ENCODE measurements around the gene ACTN3.

ACTN3 gene

DNA sequence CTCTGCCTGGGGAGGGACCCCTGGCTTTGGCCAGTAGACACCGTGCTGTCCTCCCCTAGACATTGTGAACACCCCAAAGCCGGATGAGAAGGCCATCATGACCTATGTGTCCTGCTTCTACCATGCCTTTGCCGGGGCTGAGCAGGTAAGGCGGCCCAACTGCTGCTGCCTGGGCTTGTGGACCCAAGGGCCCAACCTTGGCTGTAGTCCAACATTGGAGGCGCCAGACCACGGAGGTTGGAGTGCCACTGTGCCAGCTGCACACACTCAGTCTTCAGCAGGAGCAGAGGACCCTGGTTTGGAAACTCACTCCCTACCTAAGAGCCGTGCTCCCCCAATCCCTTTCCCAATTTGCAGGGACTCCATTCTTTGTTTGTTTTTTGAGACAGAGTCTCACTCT, 9.4 kb downstream of the ACTN3 start:
- Histone ChIP-seq H3K4me1 (ENCODE audit: control insufficient read depth, insufficient read depth, low read length) (no peaks in the 10 kb centered on the region), H3K27ac (ENCODE audit: insufficient read depth, low read depth, low read length, poor library complexity, severe bottlenecking) (no peak overlapping the region), H3K9me3 (ENCODE audit: control insufficient read depth, low read length) (no peaks in the 10 kb centered on the region), H3K27me3 (ENCODE audit: control insufficient read depth, insufficient read depth, low read length, poor library complexity, severe bottlenecking) (no peaks in the 10 kb centered on the region), H3K4me3 (ENCODE audit: insufficient read depth, low read depth, low read length) (no peak overlapping the region), H3K36me3 (ENCODE audit: control insufficient read depth, insufficient read depth, low read length) (peaks cover 17% of the 10 kb centered on the region)
- WGBS, 2 experiments = 93 to 94% methylated on average over 7 of the region's 7 CpGs

DNA sequence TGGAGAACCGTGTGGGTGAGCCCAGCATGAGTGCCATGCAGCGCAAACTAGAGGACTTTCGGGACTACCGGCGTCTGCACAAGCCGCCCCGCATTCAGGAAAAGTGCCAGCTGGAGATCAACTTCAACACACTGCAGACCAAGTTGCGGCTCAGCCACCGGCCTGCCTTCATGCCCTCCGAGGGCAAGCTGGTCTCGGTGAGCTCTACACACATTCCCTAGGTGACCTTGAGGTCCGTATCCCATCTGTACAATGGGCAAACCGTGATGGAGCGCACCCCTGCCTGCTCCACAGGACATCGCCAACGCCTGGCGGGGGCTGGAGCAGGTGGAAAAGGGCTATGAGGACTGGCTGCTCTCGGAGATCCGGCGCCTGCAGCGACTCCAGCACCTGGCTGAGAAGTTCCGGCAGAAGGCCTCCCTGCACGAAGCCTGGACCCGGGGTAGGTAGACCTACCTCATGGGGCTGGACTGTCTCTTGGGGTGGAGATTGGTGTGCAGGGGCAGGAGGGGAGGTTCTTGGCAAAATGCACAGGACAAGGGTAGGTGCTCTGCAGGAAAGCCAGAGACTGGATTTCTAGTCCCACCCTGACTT, 11.1 kb downstream of the ACTN3 start:
- no peaks in the 10 kb centered on the region for H3K9me3 ChIP-seq (ENCODE audit: control insufficient read depth, low read length)
- no peak overlapping the region for H3K4me3 ChIP-seq (ENCODE audit: insufficient read depth, low read depth, low read length)
- peaks cover 17% of the 10 kb centered on the region for H3K36me3 ChIP-seq (ENCODE audit: control insufficient read depth, insufficient read depth, low read length)
- 94 to 95% methylated on average over 24 of the region's 24 CpGs for WGBS, 2 experiments
- no peaks in the 10 kb centered on the region for H3K4me1 ChIP-seq (ENCODE audit: control insufficient read depth, insufficient read depth, low read length)
- no peak overlapping the region for H3K27ac ChIP-seq (ENCODE audit: insufficient read depth, low read depth, low read length, poor library complexity, severe bottlenecking)
- H3K27me3 ChIP-seq (ENCODE audit: control insufficient read depth, insufficient read depth, low read length, poor library complexity, severe bottlenecking) = no peaks in the 10 kb centered on the region

DNA sequence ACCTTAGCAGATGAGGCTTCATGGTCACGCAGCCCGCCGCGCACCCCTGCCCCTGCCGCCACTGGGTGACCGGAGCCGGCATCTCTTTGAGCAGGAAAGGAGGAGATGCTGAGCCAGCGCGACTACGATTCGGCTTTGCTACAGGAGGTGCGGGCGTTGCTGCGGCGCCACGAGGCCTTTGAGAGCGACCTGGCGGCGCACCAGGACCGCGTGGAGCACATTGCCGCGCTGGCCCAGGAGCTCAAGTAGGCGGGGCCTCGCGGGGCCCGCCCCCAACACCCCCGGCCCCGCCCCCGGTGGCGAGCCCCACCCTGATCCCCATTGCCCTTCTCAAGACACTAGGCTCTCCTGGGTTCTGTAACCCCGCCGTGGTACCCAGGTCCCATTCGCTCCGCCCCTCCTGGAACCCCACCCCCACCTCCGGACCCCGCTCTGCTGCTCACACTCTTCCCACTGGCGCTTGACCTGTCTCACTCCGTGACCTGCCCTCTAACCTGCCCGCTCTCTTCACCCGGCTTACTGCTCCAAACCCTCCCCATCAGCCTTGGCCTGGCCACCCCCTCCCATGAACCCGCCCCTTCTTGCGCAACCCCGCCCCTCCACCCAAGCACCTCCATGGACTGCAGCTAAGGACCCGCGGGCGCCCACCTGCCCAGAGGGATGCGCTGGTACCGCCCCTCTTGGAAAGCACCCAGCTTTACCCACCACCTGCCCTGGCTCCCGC, 12.6 kb downstream of the ACTN3 start:
- Histone ChIP-seq H3K9me3 (ENCODE audit: control insufficient read depth, low read length) (no peaks in the 10 kb centered on the region), H3K27me3 (ENCODE audit: control insufficient read depth, insufficient read depth, low read length, poor library complexity, severe bottlenecking) (no peaks in the 10 kb centered on the region), H3K27ac (ENCODE audit: insufficient read depth, low read depth, low read length, poor library complexity, severe bottlenecking) (no peak overlapping the region), H3K36me3 (ENCODE audit: control insufficient read depth, insufficient read depth, low read length) (peaks cover 17% of the 10 kb centered on the region), H3K4me1 (ENCODE audit: control insufficient read depth, insufficient read depth, low read length) (no peaks in the 10 kb centered on the region), H3K4me3 (ENCODE audit: insufficient read depth, low read depth, low read length) (no peak overlapping the region)
- 94 to 95% methylated on average over 50 of the region's 50 CpGs for WGBS, 2 experiments

DNA sequence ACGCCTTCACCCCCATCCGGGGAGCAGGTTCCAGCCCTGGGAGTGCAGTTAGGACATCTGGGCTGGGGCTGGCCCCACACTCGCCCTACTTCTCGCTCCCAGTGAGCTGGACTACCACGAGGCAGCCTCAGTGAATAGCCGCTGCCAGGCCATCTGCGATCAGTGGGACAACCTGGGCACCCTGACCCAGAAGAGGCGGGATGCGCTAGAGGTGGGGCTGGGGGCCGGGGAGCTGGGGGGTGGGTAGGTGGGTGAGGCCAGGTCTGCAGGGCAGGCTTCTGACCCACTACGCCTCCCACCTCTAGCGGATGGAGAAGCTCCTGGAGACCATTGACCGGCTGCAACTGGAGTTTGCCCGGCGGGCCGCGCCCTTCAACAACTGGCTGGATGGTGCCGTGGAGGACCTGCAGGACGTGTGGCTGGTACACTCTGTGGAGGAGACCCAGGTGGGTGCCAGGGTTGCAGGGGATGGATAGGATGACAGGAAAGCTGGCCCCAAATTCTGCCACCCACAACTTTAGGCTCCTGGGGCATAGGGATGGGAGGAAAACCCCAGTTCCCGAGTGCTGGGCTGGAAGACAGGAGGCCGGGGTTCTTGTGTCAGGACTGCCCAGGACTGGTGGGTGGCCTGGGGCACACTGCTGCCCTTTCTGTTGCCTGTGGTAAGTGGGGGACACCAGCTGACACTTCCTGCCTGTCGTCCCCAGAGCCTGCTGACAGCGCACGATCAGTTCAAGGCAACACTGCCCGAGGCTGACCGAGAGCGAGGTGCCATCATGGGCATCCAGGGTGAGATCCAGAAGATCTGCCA, 13.4 kb downstream of the ACTN3 start:
- Histone ChIP-seq H3K4me1 (ENCODE audit: control insufficient read depth, insufficient read depth, low read length) (no peaks in the 10 kb centered on the region), H3K27me3 (ENCODE audit: control insufficient read depth, insufficient read depth, low read length, poor library complexity, severe bottlenecking) (no peaks in the 10 kb centered on the region), H3K9me3 (ENCODE audit: control insufficient read depth, low read length) (no peaks in the 10 kb centered on the region), H3K36me3 (ENCODE audit: control insufficient read depth, insufficient read depth, low read length) (peaks cover 17% of the 10 kb centered on the region), H3K27ac (ENCODE audit: insufficient read depth, low read depth, low read length, poor library complexity, severe bottlenecking) (no peak overlapping the region), H3K4me3 (ENCODE audit: insufficient read depth, low read depth, low read length) (no peak overlapping the region)
- 92% methylated on average over 27 of the region's 27 CpGs for WGBS, 2 experiments

DNA sequence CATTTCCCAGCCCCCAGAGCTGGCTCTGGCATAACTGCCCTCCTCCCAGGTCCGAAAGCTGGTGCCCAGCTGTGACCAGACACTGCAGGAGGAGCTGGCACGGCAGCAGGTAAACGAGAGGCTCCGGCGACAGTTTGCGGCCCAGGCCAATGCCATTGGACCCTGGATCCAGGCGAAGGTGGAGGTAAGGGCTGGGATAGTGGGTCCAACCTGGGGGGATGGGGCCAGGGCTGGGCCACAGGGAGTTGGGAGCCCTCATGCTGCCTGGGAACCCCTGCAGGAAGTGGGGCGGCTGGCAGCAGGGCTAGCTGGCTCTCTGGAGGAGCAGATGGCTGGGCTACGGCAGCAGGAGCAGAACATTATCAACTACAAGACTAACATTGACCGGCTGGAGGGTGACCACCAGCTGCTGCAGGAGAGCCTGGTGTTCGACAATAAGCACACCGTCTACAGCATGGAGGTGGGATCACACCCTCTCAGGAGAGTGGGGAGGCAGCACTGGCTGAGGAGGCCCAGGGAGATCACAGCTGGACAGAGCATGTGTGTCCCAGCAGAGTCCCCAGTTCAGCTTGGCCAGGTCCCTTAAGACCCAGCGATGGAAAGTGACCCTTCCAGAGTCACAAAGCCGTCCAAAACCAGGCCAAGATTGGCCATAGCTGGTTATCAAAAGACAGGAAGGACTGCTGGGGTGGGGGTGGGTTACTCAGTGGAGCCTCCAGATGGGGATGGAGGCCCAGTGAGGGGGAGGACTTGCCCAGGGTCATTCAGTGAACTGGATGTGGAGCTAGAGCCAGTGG, 14.7 kb downstream of the ACTN3 start:
- Histone ChIP-seq H3K27me3 (ENCODE audit: control insufficient read depth, insufficient read depth, low read length, poor library complexity, severe bottlenecking) (no peaks in the 10 kb centered on the region), H3K27ac (ENCODE audit: insufficient read depth, low read depth, low read length, poor library complexity, severe bottlenecking) (no peak overlapping the region), H3K9me3 (ENCODE audit: control insufficient read depth, low read length) (no peaks in the 10 kb centered on the region), H3K4me1 (ENCODE audit: control insufficient read depth, insufficient read depth, low read length) (no peaks in the 10 kb centered on the region), H3K4me3 (ENCODE audit: insufficient read depth, low read depth, low read length) (no peak overlapping the region), H3K36me3 (ENCODE audit: control insufficient read depth, insufficient read depth, low read length) (peaks cover 17% of the 10 kb centered on the region)
- WGBS, 2 experiments = 94% methylated on average over 14 of the region's 14 CpGs

DNA sequence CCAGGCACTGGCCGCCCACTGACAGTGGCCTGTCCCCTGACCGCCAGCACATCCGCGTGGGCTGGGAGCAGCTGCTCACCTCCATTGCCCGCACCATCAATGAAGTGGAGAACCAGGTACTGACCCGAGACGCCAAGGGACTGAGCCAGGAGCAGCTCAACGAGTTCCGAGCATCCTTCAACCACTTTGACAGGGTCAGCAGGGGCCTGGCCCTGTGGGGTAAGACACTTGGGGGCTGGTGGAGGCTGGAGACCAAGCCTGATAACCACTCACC, 15.2 kb downstream of the ACTN3 start:
- H3K4me3 ChIP-seq (ENCODE audit: insufficient read depth, low read depth, low read length) = no peak overlapping the region
- 96% methylated on average over 9 of the region's 9 CpGs for WGBS, 2 experiments
- H3K27ac ChIP-seq (ENCODE audit: insufficient read depth, low read depth, low read length, poor library complexity, severe bottlenecking) = no peak overlapping the region
- H3K9me3 ChIP-seq (ENCODE audit: control insufficient read depth, low read length) = no peaks in the 10 kb centered on the region
- H3K4me1 ChIP-seq (ENCODE audit: control insufficient read depth, insufficient read depth, low read length) = no peaks in the 10 kb centered on the region
- H3K36me3 ChIP-seq (ENCODE audit: control insufficient read depth, insufficient read depth, low read length) = peaks cover 17% of the 10 kb centered on the region
- no peaks in the 10 kb centered on the region for H3K27me3 ChIP-seq (ENCODE audit: control insufficient read depth, insufficient read depth, low read length, poor library complexity, severe bottlenecking)

DNA sequence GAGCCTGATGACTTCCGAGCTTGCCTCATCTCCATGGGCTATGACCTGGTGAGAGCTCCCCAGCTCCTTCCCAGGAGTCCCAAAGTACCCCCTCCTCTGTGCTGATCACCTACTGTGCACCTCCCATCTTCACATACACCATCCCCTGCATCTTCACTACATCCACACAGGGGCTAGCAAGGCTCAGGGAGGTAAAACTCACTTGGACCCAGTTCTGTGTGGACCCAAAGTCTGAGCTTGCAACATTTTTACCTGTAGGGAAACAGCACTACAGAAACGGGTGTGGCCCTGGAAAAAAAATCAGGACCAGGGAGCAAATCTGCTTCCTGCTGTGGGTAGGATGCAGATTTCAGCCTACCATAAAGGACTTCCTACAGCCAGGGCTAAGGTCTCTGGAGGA, 15.6 kb downstream of the ACTN3 start:
- 93 to 98% methylated on average over 2 of the region's 2 CpGs for WGBS, 2 experiments
- H3K27ac ChIP-seq (ENCODE audit: insufficient read depth, low read depth, low read length, poor library complexity, severe bottlenecking) = no peak overlapping the region
- H3K36me3 ChIP-seq (ENCODE audit: control insufficient read depth, insufficient read depth, low read length) = peaks cover 17% of the 10 kb centered on the region
- H3K4me1 ChIP-seq (ENCODE audit: control insufficient read depth, insufficient read depth, low read length) = no peaks in the 10 kb centered on the region
- H3K9me3 ChIP-seq (ENCODE audit: control insufficient read depth, low read length) = no peaks in the 10 kb centered on the region
- no peak overlapping the region for H3K4me3 ChIP-seq (ENCODE audit: insufficient read depth, low read depth, low read length)
- H3K27me3 ChIP-seq (ENCODE audit: control insufficient read depth, insufficient read depth, low read length, poor library complexity, severe bottlenecking) = peaks cover under 1% of the 10 kb centered on the region

DNA sequence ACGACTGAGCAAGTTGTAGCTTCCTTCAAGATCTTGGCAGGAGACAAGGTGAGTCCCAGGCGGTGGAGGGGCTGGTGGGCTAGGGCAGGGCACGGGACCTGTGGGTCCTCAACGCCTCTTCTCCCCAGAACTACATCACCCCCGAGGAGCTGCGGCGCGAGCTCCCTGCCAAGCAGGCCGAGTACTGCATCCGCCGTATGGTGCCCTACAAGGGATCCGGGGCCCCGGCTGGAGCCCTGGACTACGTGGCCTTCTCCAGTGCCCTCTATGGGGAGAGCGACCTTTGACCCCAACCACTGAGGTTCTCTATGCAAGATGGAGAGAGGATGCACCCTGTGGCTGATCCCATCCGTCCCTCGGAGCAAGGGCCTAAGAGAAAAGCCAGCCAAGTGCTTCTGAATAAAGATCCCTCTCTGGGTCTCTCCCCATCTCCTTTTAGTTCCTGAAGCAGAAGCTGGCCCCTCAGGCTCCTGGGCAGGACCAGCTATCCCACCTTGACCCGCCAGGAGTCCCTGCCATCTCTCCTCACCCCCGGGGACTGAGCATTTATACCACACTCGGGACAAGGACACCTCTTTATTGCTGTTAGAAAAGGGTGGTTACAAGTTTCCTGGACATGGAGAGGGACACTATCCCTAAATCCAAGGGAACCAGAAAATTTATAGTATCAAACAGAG, 16.3 kb downstream of the ACTN3 start:
- Histone ChIP-seq H3K9me3 (ENCODE audit: control insufficient read depth, low read length) (no peaks in the 10 kb centered on the region), H3K27ac (ENCODE audit: insufficient read depth, low read depth, low read length, poor library complexity, severe bottlenecking) (no peak overlapping the region)
- WGBS, 2 experiments = 94 to 95% methylated on average over 20 of the region's 20 CpGs

DNA sequence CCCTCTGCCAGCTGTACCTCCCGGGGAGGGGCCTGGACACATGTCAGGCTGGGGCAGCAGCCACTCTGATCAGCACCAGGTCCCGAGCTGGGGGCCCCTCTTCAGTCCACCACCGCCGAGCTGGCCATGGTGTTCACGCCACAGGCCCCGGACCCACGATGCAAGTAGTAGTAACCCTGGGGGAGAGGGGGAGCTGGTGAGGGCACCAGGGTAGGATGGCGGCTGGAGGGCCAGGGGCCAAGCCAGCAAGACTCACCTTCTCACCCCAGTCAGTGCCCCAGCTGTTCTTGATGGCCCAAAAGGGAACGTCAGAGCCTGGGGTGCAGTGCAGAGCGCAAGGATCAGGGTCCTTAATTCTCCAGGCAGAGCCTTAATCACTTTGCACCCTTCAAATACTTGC, 17.1 kb downstream of the ACTN3 start:
- Histone ChIP-seq H3K4me3 (ENCODE audit: insufficient read depth, low read depth, low read length) (no peak overlapping the region), H3K4me1 (ENCODE audit: control insufficient read depth, insufficient read depth, low read length) (no peaks in the 10 kb centered on the region), H3K36me3 (ENCODE audit: control insufficient read depth, insufficient read depth, low read length) (peaks cover 8% of the 10 kb centered on the region), H3K27me3 (ENCODE audit: control insufficient read depth, insufficient read depth, low read length, poor library complexity, severe bottlenecking) (peaks cover 6% of the 10 kb centered on the region), H3K9me3 (ENCODE audit: control insufficient read depth, low read length) (no peaks in the 10 kb centered on the region), H3K27ac (ENCODE audit: insufficient read depth, low read depth, low read length, poor library complexity, severe bottlenecking) (no peak overlapping the region)
- 94 to 96% methylated on average over 10 of the region's 10 CpGs for WGBS, 2 experiments

More for the DNA sequence above, 16.3 kb downstream of the ACTN3 start:
- Histone ChIP-seq H3K36me3 (ENCODE audit: control insufficient read depth, insufficient read depth, low read length) (peaks cover 14% of the 10 kb centered on the region), H3K4me1 (ENCODE audit: control insufficient read depth, insufficient read depth, low read length) (no peaks in the 10 kb centered on the region), H3K4me3 (ENCODE audit: insufficient read depth, low read depth, low read length) (no peak overlapping the region), H3K27me3 (ENCODE audit: control insufficient read depth, insufficient read depth, low read length, poor library complexity, severe bottlenecking) (peaks cover 6% of the 10 kb centered on the region)

Measured in ectodermal cell (in vitro differentiated cells).